HG03469 (cell line): ENCODE results near the gene IRS2.

Experiments used
- ATAC-seq: cut with Tn5 transposase; IDR thresholded peaks from one replicate; pipeline ENCODE4 v1.9.1; 2021; ENCODE audit warnings: mild to moderate bottlenecking, moderate library complexity, moderate number of reproducible peaks; ENCODE audit not compliant: unreplicated experiment

The IRS2 gene

DNA sequence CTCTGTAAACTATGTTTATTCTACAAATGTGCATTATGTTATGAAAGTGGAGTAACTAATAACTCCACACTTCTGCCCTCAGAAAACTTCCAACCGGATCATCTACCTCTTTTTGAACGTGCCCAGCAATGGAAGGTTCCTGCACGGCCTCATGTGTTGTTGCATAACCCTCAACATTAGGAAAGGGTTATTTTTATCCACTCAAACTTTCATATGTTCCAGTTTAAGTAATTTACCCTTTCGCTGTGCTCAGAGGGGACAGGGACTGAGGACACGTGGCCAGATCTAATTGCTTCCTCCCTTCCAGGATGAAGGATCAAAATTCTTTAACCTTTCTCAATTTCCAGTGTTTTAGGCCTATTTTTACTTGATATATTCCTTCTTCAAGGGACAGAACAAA is 29.6 kb downstream of the IRS2 start:
- ATAC-seq = no peak

GRCh38 chr13:109755997-109756396 is 30.4 kb downstream of the IRS2 start:
- no peak for ATAC-seq

- ATAC-seq = no peak
Observed at GRCh38 chr13:109755551-109755950, 30.8 kb downstream of the IRS2 start.

DNA sequence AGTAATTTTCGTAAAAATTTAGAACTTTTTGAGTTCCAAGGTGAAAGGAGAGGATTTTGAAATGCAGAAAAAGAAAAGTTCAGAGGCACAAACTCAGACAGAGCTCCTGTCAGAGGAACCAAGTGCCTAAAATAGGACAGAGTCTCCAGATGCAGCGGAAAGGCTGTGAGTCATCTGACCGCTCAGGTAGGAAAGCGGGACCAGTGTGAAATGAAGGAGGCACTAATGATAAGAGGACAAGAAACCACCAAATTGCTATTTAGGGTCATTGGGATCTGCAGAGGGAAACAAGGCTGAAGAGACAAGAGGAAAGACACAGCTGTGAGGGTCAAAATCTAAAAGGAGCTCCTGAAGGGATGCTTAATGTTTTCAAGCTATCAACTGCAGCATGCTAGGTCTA is 34.9 kb downstream of the IRS2 start:
- ATAC-seq = no peak

GRCh38 chr13:109750221-109750775 is 36.1 kb downstream of the IRS2 start:
- no peak for ATAC-seq

- ATAC-seq = no peak
Observed at GRCh38 chr13:109749365-109749764, 37.0 kb downstream of the IRS2 start.

DNA sequence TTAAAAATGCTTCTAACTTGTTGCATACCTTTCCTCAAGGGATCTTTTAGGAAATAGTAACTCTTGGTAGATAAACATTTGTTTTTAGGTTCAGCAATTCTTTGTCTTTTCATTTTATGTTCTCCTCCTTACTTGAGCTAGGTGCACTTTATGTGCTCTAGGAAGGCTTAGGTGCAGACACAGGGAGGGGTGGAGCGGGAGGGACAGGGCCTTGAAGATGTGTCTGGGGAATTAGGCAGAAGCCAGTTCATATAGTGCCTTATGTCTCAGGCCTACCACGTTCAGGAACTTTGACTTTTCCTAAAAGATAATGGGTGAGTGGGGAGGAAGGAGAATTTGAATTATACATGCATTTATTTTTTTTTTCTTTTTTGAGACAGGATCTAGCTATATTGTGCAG is 37.7 kb downstream of the IRS2 start:
- ATAC-seq = no peak

GRCh38 chr13:109747524-109747923 is 38.9 kb downstream of the IRS2 start:
- ATAC-seq = no peak

DNA sequence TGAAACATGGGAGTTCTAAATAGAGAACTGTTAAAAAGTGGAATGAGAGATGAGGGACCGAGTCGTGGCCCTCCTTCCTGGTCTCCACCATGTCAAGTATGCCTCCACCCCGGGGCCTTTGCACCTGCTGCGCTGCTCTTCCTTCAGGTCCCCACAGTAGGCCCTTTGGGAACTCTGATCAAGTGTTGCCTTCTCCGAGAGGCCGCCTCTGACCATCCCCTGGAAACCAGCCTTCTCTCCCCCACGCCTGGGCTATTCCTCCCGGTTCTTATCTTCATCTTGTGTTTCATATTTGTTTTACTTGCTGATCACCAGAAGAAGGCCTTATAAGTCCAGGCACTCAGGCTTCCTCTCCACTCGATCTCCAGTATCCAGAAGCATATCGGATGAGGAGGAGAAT is 40.0 kb downstream of the IRS2 start:
- ATAC-seq = no peak

DNA sequence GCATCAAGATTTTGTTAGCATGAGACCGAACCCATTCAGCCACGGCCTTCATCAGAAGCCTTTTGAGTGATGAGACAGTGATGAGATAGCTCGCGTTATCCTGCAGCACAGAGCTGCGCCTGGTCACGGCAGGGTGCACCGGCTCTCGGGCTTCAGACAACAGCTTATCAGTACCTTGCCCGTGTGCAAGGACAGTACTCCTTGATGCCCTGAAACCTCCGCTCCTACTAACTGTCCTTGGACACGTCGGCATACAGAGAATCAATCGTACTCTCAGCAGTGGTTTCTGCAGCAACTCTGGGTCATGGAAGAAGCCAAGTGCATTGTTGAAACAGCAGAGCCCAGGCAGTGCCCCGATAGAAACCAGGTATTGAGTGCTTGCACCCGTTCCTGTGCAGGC is 40.7 kb downstream of the IRS2 start:
- ATAC-seq = no peak

- no peak for ATAC-seq
Observed at GRCh38 chr13:109745060-109745459, 41.3 kb downstream of the IRS2 start.

GRCh38 chr13:109744512-109745051 is 41.8 kb downstream of the IRS2 start:
- no peak for ATAC-seq

GRCh38 chr13:109743706-109744453 is 42.5 kb downstream of the IRS2 start:
- ATAC-seq = no peak

GRCh38 chr13:109741966-109742365 is 44.4 kb downstream of the IRS2 start:
- no peak for ATAC-seq

GRCh38 chr13:109740721-109741120 is 45.7 kb downstream of the IRS2 start:
- ATAC-seq = no peak

DNA sequence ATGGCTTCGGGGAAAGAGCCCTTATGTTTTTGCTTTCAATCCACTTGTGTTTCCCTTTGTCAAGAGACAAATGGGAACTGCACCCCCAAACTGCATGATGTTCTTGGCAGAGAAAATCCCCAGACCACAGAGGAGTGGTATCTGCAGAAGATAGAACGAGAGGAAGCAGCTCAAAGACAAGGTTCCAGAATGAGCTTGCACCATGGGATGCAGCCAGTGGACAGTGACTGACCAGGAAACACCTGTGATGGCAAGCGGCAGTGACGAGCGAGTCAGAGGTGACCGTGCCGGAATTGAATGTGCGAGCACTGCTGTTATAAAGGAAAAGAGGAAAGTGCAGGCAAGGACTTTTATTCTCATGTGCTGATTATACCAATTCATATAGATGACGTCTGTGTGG is 46.3 kb downstream of the IRS2 start:
- ATAC-seq = no peak

- ATAC-seq = no peak
Observed at GRCh38 chr13:109738298-109738746, 48.1 kb downstream of the IRS2 start.

DNA sequence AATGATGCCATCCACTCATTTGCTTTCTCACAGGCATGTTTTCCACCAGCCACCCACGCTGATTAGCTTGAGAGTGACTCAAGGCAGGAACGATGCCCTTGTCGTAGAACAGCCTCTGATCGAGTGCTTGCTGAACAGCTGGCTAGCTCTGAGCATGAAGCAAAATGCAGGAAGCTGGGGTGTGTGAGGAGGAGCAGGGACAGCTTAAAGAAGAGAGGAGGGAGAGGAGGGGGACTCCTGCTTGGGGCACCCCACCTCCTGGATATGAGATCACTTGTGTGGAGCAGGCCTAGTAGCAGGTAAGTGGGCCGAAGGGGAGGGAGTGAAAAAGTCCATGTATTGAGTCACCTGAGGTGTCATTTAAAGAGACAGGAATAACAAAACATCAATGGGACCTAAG is 48.8 kb downstream of the IRS2 start:
- ATAC-seq = no peak

GRCh38 chr13:109737046-109737573 is 49.3 kb downstream of the IRS2 start:
- no peak for ATAC-seq

DNA sequence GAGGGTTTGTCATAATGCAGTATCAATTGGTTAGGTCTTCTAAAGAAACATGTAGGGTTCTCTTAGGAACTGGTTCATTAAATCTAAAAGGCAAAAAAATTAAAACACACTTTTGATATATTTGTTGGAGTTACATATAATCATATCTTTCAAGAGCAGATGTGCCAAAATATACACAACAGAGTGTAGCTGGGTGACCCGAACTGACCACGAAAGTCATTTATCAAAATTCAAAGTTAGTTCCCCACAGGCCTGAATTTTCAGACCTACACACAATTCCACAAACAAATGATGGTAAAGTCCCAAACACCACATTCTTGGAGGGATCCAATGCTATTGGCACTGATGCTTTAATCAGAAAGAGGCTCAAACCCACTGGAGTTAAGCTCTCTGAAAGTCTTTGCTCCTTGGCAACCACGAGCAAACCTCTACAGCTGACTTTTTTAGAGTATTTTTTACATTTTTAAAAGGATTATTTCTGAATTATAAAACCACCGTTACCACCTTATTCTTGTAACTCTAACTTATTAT is 50.9 kb downstream of the IRS2 start:
- ATAC-seq = no peak

DNA sequence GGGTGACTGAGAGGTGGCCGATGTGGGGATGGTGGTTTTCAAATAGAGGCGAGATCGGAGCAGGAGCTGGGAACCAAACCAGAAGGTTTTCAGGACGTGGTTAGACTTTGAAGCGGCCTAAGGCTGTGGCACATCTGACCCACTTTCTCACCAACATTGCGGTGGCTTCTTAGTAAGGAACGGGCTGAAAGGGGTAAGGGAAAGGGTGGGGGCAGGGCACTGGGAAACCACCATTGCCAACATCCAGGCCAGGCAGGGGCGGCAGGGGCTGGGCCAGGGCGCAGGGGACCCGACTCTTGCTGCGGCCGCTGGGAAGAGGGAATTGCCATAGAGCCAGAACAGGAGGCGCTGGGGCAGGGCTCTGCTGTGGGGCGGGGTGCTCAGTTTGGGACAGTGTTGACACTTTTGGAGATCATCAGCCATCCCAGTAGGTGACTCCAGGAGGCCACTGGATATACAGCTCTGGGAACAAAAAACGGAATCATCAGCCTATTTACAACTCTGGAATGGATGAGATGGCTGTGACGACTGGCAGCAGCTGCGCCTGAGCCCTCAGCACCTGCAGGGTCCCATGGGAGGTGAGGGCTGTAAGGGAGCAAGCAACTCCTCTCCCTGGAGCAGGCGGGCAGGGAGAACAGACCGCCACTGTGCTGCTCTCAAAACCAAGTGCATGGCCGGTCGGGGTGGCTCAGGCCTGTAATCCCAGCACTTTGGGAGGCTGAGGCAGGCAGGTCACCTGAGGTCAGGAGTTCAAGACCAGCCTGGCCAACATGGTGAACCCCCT is 52.2 kb downstream of the IRS2 start:
- ATAC-seq = no peak
